Activated CD4-positive, alpha-beta T cell treated with anti-CD3 and anti-CD28 coated beads, Interleukin-2, amount 10 ng/mL, durations not matched to agents 24 days and 14 days (primary cell): Measurements from ENCODE around the gene AHNAK. TPM values are rescaled to one million over a fixed set of nuclear protein-coding genes. Genes with fewer than 3 reads are reported as not detected.
A peak's percentile ranks its signal among the peaks of the same experiment; 100 is the strongest.

Experiments used
- DNase-seq: peaks from one replicate; pipeline ENCODE4 v3.0.0; 2022
- H3K27ac Mint-ChIP-seq: one replicate; pipeline ENCODE4 v1.8.0; 2022; ENCODE audit warnings: mild to moderate bottlenecking, mixed read lengths
- H3K27me3 Mint-ChIP-seq: one replicate; pipeline ENCODE4 v1.8.0; 2022; ENCODE audit warnings: mixed read lengths
- H3K36me3 Mint-ChIP-seq: one replicate; pipeline ENCODE4 v1.8.0; 2022; ENCODE audit warnings: low read depth, mild to moderate bottlenecking, mixed read lengths
- H3K4me1 Mint-ChIP-seq: one replicate; pipeline ENCODE4 v1.8.0; 2021; ENCODE audit warnings: mixed read lengths
- H3K4me3 Mint-ChIP-seq: one replicate; pipeline ENCODE4 v1.8.0; 2022; ENCODE audit warnings: mild to moderate bottlenecking, moderate library complexity, mixed read lengths
- H3K9me3 Mint-ChIP-seq: one replicate; pipeline ENCODE4 v1.8.0; 2021; ENCODE audit warnings: mixed read lengths
- intact Hi-C: fragments of 100-400 bp; cut with micrococcal nuclease; formaldehyde crosslinking; loops from one replicate; pipeline ENCODE4 v1.15.1; 2023
- total RNA-seq: library from RNA; stranded (reverse); gene quantifications from 2 replicates; pipeline ENCODE4 v1.2.3, GENCODE V29; 2022

AHNAK gene
- total RNA-seq, 1 donor from 2014 or later = 91.5 TPM

DNA sequence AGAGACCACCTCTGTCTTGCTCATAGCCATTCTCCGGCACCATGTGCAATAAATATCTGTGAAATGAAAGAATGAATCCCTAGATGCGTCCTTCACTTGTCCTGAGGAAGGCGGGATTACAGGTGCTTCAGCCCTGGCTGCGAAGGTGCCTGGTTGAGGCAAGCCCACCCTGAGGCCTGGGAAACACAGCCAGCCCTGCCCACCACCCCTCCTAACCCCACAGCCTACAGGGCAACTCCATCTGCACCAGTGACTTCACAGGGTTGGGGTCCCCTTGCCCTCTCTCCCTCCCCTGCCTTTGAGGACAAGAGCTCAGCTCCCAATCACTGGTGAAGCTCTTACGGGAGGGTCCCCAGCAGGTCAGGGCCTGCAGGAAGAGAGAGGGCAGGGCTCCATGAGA lies 145.2 kb downstream of the AHNAK start:
- Mint-ChIP-seq H3K4me1 (peaks cover 33% of the 10 kb centered on the region), H3K27me3 (no peaks in the 10 kb centered on the region), H3K9me3 (no peaks in the 10 kb centered on the region), H3K4me3 (peak overlapping the region; percentile 83), H3K36me3 (peaks cover 3% of the 10 kb centered on the region), H3K27ac (peak overlapping the region; percentile 96)
- intact Hi-C loops = no loop called here
- no peak for DNase-seq

DNA sequence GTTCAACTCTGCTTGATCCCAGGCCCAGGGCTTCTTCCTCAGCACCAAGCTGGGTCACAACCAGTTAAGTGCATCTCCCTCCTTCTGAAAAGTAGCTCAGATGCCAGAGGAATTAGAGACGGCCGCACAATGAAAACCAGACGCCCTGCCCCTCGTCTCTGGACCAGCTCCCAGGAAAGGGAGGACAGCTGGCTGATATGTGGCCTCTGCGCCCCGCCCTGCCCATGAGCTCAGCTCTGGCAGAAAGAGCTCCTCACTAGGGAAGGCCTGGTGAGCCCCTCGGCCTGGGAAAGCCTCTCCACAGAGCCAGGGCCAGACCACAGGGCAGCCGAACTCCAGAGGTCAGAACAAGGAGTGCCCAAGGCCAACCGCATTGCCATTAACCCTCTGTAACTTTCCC lies 145.8 kb downstream of the AHNAK start:
- peaks cover 33% of the 10 kb centered on the region for H3K4me1 Mint-ChIP-seq
- H3K27ac Mint-ChIP-seq = no peak overlapping the region
- H3K27me3 Mint-ChIP-seq = no peaks in the 10 kb centered on the region
- DNase-seq = no peak
- H3K9me3 Mint-ChIP-seq = no peaks in the 10 kb centered on the region
- intact Hi-C loops = no loop called here
- peak overlapping the region; percentile 83 for H3K4me3 Mint-ChIP-seq
- peaks cover 3% of the 10 kb centered on the region for H3K36me3 Mint-ChIP-seq

DNA sequence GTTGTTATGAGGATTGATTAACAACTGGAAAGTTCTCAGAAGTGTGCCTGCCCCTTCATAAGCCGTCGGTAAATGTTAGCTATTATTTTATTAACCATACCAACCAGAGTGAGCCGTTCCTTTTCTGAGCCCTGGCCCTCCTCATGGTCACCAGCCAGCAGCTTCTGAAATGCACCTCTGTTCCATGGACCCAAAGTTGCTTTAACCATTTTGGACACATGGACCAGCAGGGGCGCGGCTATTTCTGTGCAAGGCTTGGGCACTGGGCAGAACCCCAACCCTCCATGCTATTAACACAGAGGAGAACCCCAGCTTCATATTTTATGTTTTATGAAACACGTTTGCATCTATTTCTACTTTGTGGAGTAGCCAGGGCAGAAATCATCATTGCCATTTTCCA lies 146.3 kb downstream of the AHNAK start:
- Mint-ChIP-seq H3K9me3 (no peaks in the 10 kb centered on the region), H3K4me1 (peaks cover 33% of the 10 kb centered on the region), H3K4me3 (no peak overlapping the region), H3K27ac (no peak overlapping the region), H3K36me3 (peaks cover 3% of the 10 kb centered on the region), H3K27me3 (no peaks in the 10 kb centered on the region)
- intact Hi-C loops = no loop called here
- DNase-seq = no peak

DNA sequence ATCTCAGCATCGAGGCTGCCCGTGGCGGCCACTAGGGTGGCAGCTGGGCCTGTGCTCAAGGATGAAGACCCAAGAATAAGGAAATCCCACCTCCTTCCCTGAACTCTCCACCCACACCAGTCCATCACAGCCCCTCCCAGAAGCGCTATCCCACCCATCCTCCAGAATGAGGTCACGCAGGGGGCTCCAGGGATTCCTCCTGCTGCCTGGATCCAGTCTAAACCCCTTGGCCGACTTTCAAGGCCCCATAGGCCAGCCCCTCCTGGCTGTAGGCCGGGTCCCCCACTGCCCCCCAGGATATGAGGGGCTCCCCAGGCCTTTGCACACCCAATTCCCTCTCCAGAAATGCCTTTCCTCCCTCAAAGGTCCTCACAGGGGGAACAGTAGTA lies 146.7 kb downstream of the AHNAK start:
- DNase-seq = no peak
- intact Hi-C loops = no loop called here
- Mint-ChIP-seq H3K4me3 (no peak overlapping the region), H3K4me1 (peaks cover 35% of the 10 kb centered on the region), H3K27ac (no peak overlapping the region), H3K36me3 (peaks cover 3% of the 10 kb centered on the region), H3K9me3 (no peaks in the 10 kb centered on the region), H3K27me3 (no peaks in the 10 kb centered on the region)

DNA sequence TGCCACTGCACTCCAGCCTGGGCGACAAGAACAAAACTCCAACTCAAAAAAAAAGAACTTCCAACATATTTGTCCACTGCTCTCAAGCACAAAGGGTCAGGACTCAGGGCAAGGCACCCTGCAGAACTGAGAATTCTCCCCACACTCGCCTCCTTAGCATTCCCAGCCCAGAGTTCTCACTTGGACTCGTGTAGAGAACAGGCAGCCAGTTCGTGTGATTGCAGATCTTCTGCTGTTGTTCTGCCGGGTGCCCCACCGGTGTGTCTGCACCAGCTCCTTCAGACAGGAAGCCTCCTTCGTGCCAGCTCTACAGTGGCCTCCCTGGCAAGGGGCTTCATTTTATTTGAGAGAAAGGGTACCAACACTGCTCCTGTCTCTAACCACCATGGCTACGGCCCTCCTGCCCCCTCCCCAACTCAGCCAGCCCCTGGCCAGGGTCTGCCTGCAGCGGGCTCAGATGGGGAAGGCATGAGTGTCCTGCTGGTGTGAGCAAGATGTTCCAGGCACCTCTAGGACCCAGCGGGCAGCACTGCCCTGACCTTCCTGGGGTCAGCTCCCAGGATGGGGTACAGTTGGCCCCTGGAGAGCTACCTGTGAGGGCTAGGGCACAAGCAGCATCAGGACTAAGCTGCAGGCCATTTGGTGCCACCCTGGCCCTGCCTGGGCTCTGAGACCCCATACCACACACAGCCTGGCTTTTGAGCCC lies 147.3 kb downstream of the AHNAK start:
- Mint-ChIP-seq H3K27me3 (no peaks in the 10 kb centered on the region), H3K4me1 (peaks cover 38% of the 10 kb centered on the region), H3K27ac (no peak overlapping the region), H3K36me3 (peaks cover 3% of the 10 kb centered on the region), H3K4me3 (no peak overlapping the region), H3K9me3 (no peaks in the 10 kb centered on the region)
- DNase-seq = no peak
- intact Hi-C loops = no loop called here

DNA sequence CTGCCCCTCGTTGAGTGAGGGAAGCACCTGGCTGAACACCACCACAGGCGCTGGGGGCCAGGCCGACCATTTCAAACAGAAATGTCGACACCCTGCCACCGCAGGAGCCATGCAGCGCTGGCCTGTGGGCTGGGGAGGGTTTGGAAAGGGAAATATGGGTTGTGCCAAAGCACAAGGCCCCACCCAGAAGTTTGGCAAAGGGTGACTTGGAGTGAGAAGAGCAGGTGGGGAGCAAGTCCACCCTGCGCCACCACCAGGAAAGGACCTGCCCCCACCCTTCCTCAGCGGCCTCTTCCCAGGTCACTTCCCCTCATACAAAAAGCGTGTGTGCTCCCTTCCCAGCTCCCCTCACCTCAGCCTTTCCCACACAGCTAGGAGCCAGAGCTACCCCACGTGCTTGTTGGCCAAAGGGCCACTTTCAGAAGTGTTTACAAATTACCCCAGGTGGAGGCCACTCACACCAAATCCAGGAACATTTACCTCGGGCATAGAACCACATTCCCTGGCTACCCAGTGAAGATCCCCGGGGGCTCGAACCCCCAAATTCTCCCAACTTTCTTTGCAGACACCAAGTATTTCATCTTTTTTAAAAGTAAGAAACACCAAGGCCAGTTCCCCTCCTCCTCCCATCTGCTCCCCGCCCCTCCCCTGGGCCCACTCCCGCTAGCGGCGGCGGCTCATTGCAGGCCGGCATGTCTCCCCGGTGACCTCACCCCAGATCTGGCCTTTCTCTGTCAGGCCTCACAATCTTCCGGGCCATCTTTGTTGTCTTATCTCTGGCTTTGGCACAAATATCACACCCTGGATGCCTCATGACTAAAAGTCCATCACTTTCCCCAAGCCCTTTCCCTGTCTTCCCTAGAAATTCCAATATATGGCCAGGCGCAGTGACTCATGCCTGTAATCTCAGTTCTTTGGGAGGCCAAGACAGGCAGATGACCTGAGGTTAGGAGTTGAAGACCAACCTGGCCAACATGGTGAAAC lies 148.3 kb downstream of the AHNAK start:
- Mint-ChIP-seq H3K4me3 (no peak overlapping the region), H3K27ac (no peak overlapping the region), H3K9me3 (no peaks in the 10 kb centered on the region), H3K4me1 (peaks cover 37% of the 10 kb centered on the region), H3K36me3 (peaks cover 3% of the 10 kb centered on the region), H3K27me3 (no peaks in the 10 kb centered on the region)
- no peak for DNase-seq
- intact Hi-C loops = no loop called here

DNA sequence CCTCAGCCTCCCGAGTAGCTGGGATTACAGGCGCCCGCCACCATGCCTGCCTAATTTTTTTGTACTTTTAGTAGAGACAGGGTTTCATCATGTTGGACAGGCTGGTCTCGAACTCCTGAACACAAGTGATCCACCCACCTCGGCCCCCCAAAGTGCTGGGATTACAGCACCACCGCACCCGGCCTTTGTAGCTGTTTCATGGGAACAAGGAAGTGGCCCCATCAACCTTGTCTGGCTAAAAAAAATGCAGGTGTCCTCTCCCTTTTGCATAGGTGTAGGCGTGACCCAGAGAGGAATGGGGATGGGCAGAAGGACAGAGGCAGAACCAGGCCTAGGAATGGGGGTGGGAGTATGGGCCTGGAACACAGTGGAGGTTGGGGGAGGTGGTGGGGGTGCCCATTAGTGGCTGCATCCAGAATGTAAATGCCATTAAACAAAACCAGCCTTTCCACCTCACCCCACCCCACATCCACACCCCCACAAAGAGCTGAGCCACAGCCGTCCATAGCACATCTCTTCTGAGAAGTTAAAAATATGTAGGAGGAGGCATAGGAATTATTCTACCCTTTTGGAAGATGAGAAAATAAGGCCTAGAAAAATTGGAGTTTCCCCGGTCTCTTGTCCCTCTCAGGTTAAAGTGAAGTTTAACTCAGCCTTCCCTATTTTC lies 150.6 kb downstream of the AHNAK start:
- Mint-ChIP-seq H3K4me3 (no peak overlapping the region), H3K4me1 (peaks cover 21% of the 10 kb centered on the region), H3K9me3 (no peaks in the 10 kb centered on the region), H3K27ac (no peak overlapping the region), H3K36me3 (no peaks in the 10 kb centered on the region), H3K27me3 (no peaks in the 10 kb centered on the region)
- intact Hi-C loops = no loop called here
- DNase-seq = no peak

DNA sequence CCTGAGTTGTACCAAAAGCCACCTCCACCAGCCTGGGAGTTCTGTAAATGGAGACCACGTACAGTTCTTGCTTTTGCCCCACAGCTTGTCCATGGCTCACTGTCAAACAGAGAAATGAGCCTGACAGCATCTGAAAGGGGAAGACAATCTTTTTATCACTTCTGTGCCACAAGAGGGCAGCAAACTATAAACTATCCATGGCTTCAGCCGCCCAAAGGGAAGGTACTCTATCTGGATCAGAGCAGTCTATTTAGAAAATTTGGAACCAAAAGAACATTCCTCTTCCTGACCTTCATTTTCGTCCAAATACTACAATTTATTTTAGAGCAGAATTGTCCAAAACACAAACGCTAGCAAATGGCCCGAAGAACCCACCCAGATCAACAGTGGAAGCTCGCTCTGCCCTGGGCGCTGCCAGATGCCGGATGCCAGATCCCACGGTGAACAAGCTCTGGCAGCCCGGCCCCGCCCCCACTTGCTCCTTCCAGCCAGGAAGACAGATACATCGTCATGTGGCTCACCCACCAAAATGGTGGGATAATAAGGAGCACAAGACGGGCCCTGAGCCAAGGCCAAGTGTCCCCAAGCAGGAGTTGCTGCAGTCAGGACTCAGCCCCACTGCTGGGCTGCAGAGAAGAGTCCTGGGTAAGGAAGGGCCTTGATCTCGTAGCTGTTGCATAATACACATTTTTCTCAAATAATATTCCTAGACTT lies 151.6 kb downstream of the AHNAK start:
- Mint-ChIP-seq H3K4me1 (peaks cover 21% of the 10 kb centered on the region), H3K27ac (no peak overlapping the region), H3K4me3 (no peak overlapping the region), H3K36me3 (no peaks in the 10 kb centered on the region), H3K27me3 (peaks cover under 1% of the 10 kb centered on the region), H3K9me3 (no peaks in the 10 kb centered on the region)
- intact Hi-C loops = loop anchor here (5.0 kb wide), 1 partner anchor 297 kb away; no protein-coding TSS in a partner anchor
- peak; percentile 88 for DNase-seq

GRCh38 chr11:62393735-62394134 lies 152.9 kb downstream of the AHNAK start:
- Mint-ChIP-seq H3K4me3 (no peak overlapping the region), H3K27me3 (peaks cover 2% of the 10 kb centered on the region), H3K36me3 (no peaks in the 10 kb centered on the region), H3K9me3 (no peaks in the 10 kb centered on the region), H3K4me1 (peaks cover 12% of the 10 kb centered on the region), H3K27ac (no peak overlapping the region)
- no peak for DNase-seq
- intact Hi-C loops = loop anchor here (5.0 kb wide), 1 partner anchor 299 kb away; no protein-coding TSS in a partner anchor

DNA sequence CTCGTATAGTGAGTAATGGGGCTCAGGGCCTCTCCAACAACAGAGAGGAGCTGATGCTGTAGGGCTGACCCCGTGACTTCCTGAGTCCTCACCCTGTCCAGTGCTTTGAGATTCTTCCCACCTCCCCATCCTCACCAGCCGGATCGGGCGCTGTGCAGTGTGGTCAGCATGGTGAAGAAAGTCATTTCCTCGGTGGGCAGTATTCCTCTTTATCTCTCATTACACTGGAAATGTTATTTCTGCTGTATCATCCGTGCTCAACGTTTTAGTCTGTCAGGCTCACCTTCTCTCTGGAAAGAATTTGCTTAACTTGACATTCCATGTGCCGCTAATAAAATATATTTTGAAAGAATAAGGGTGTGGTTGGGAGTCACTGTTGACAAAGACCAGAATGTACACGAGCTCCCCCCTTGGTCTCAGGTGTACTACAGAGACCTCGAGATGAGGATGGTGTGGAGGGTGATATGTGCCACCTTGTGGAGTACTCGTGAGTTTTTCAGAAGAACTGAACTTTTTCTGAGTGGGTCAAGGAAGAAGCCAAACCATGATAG lies 153.5 kb downstream of the AHNAK start:
- H3K27ac Mint-ChIP-seq = no peak overlapping the region
- H3K36me3 Mint-ChIP-seq = no peaks in the 10 kb centered on the region
- peaks cover 10% of the 10 kb centered on the region for H3K4me1 Mint-ChIP-seq
- no peak overlapping the region for H3K4me3 Mint-ChIP-seq
- DNase-seq = peak; percentile 68
- no peaks in the 10 kb centered on the region for H3K9me3 Mint-ChIP-seq
- intact Hi-C loops = loop anchor here (5.0 kb wide), 1 partner anchor 299 kb away; no protein-coding TSS in a partner anchor
- H3K27me3 Mint-ChIP-seq = peaks cover 2% of the 10 kb centered on the region

DNA sequence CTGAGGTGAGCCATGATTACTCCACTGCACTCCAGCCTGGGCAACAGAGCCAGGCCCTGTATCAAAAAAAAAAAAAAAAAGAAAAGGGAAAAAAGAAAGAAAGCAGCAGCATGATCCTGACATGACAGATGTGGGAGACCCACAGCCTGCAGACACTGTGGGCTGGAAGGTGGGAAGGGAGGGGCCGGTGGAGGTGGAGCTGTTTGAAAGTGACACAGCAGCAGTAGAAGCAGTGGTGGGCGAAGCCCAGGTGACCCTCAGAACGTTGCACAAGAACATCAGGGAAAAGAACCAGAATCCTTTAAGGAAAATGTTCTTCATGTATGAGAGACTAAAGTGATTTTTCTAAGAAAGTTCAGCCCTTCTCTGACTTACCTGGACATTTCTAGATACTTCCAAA lies 154.1 kb downstream of the AHNAK start:
- no peak overlapping the region for H3K4me3 Mint-ChIP-seq
- DNase-seq = no peak
- peaks cover 2% of the 10 kb centered on the region for H3K27me3 Mint-ChIP-seq
- no peaks in the 10 kb centered on the region for H3K36me3 Mint-ChIP-seq
- intact Hi-C loops = loop anchor here (5.0 kb wide), 1 partner anchor 300 kb away; no protein-coding TSS in a partner anchor
- peaks cover 10% of the 10 kb centered on the region for H3K4me1 Mint-ChIP-seq
- no peak overlapping the region for H3K27ac Mint-ChIP-seq
- no peaks in the 10 kb centered on the region for H3K9me3 Mint-ChIP-seq

- peaks cover 13% of the 10 kb centered on the region for H3K4me1 Mint-ChIP-seq
- no peaks in the 10 kb centered on the region for H3K36me3 Mint-ChIP-seq
Observed at GRCh38 chr11:62391642-62392425, 154.8 kb downstream of the AHNAK start.

More at GRCh38 chr11:62391642-62392425, 154.8 kb downstream of the AHNAK start:
- Mint-ChIP-seq H3K27ac (no peak overlapping the region), H3K9me3 (no peaks in the 10 kb centered on the region), H3K4me3 (no peak overlapping the region), H3K27me3 (peaks cover 2% of the 10 kb centered on the region)
- intact Hi-C loops = loop anchor here (5.0 kb wide), 1 partner anchor 300 kb away; no protein-coding TSS in a partner anchor
- no peak for DNase-seq
